ENCODE results near the gene ERBIN. TPM values are rescaled to one million over a fixed set of nuclear protein-coding genes. Genes with fewer than 3 reads are reported as not detected.

ERBIN gene
- total RNA-seq, 2 donors from 2014 or later = 17.8 to 52.7 TPM

GRCh38 chr5:65989158-65989557, 62.8 kb downstream of the ERBIN start:
- Histone ChIP-seq H3K36me3 (replicated peaks in 1 of 2; ENCODE audit: insufficient read depth in 1 of 2, low read depth in 2 of 2) (no peaks in the 10 kb centered on the region), H3K27me3 (no peaks in the 10 kb centered on the region), H3K27ac (no peak overlapping the region), H3K4me1 (peaks cover 16% of the 10 kb centered on the region), H3K4me3 (no peak overlapping the region), H3K9me3 (no peaks in the 10 kb centered on the region)
- intact Hi-C loops (cut with DNase I) = no loop called here
- WGBS, 2 donors = 62 to 72% methylated on average over 4 of the region's 4 CpGs
- ATAC-seq = no peak
- no peak for TF ChIP-seq POLR2A (IDR thresholded peaks at IDR 0.05)
- TF ChIP-seq, protein P1, sequence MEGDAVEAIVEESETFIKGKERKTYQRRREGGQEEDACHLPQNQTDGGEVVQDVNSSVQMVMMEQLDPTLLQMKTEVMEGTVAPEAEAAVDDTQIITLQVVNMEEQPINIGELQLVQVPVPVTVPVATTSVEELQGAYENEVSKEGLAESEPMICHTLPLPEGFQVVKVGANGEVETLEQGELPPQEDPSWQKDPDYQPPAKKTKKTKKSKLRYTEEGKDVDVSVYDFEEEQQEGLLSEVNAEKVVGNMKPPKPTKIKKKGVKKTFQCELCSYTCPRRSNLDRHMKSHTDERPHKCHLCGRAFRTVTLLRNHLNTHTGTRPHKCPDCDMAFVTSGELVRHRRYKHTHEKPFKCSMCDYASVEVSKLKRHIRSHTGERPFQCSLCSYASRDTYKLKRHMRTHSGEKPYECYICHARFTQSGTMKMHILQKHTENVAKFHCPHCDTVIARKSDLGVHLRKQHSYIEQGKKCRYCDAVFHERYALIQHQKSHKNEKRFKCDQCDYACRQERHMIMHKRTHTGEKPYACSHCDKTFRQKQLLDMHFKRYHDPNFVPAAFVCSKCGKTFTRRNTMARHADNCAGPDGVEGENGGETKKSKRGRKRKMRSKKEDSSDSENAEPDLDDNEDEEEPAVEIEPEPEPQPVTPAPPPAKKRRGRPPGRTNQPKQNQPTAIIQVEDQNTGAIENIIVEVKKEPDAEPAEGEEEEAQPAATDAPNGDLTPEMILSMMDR (IDR thresholded peaks at IDR 0.05) = no peak
- DNase-seq = no peak

- WGBS, 2 donors = 88 to 89% methylated on average over 7 of the region's 7 CpGs
- ATAC-seq = no peak
- H3K27ac ChIP-seq = no peak overlapping the region
- H3K4me3 ChIP-seq = no peak overlapping the region
- no peaks in the 10 kb centered on the region for H3K27me3 ChIP-seq
- H3K9me3 ChIP-seq = no peaks in the 10 kb centered on the region
- intact Hi-C loops (cut with DNase I) = no loop called here
- H3K4me1 ChIP-seq = no peaks in the 10 kb centered on the region
- DNase-seq = no peak
- no peaks in the 10 kb centered on the region for H3K36me3 ChIP-seq (replicated peaks in 1 of 2; ENCODE audit: insufficient read depth in 1 of 2, low read depth in 2 of 2)
- no peak for TF ChIP-seq POLR2A (IDR thresholded peaks at IDR 0.05)
- TF ChIP-seq, protein P1 (IDR thresholded peaks at IDR 0.05) = no peak
Measured at GRCh38 chr5:65992630-65993029, 66.3 kb downstream of the ERBIN start.

- H3K36me3 ChIP-seq (replicated peaks in 1 of 2; ENCODE audit: insufficient read depth in 1 of 2, low read depth in 2 of 2) = peaks cover 0 to 2% of the 10 kb centered on the region in 2 donors
- no peak overlapping the region for H3K27ac ChIP-seq
- 88 to 100% methylated on average over 1 of the region's 1 CpG for WGBS, 2 donors
- TF ChIP-seq, protein P1 (IDR thresholded peaks at IDR 0.05) = no peak
- no peak for TF ChIP-seq POLR2A (IDR thresholded peaks at IDR 0.05)
- no peak for DNase-seq
- no peak overlapping the region for H3K4me3 ChIP-seq
- no peaks in the 10 kb centered on the region for H3K4me1 ChIP-seq
- intact Hi-C loops (cut with DNase I) = no loop called here
- no peak for ATAC-seq
- H3K9me3 ChIP-seq = no peaks in the 10 kb centered on the region
- H3K27me3 ChIP-seq = no peaks in the 10 kb centered on the region
Measured at GRCh38 chr5:65994117-65994786, 67.9 kb downstream of the ERBIN start.

DNA sequence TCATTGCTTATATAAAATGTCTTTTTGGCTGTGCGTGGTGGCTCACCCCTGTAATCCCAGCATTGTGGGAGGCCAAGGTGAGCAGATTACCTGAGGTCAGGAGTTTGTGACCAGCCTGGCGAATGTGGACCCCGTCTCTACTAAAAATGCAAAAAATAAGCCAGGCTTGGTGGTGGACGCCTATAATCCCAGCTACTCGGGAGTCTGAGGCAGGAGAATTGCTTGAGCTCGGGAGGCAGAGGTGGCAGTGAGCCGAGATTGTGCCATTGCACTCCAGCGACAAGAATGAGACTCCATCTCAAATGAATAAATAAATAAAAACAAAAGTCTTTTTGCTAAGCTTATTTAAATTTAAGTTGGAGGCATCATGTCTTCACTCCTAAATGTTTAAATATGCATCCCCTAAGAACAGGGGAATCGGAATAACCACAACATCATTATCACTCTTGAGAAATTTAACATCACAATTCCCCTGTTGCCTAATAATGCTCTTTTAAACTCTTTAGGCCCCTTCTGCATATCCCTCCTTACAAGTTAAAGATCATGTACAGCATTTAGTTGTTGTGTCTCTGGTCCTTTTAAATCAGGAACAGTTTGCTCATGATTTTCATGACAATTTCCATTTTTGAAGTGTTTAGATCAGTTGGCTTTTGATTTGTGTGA, 72.8 kb downstream of the ERBIN start:
- intact Hi-C loops (cut with DNase I) = no loop called here
- WGBS, 2 donors = 93 to 95% methylated on average over 9 of the region's 9 CpGs
- H3K36me3 ChIP-seq (replicated peaks in 1 of 2; ENCODE audit: insufficient read depth in 1 of 2, low read depth in 2 of 2) = peaks cover 0 to 2% of the 10 kb centered on the region in 2 donors

More for the DNA sequence above, 72.8 kb downstream of the ERBIN start:
- DNase-seq (no peak), ATAC-seq (no peak)
- Histone ChIP-seq H3K4me3 (no peak overlapping the region), H3K27me3 (no peaks in the 10 kb centered on the region), H3K27ac (no peak overlapping the region), H3K9me3 (no peaks in the 10 kb centered on the region), H3K4me1 (no peaks in the 10 kb centered on the region)
- no peak for TF ChIP-seq POLR2A (IDR thresholded peaks at IDR 0.05)
- TF ChIP-seq, protein P1 (IDR thresholded peaks at IDR 0.05) = no peak
